ENCODE measurements around the gene ABCD1. TPM values are rescaled to one million over a fixed set of nuclear protein-coding genes. Genes with fewer than 3 reads are reported as not detected.
"Not testable (repeated sequence)": the region's sequence is repeated elsewhere in the genome, so short reads cannot be mapped to it uniquely, and the experiment has no call there.

The ABCD1 gene
- total RNA-seq, 2 donors from 2014 or later = 15.2 to 18.0 TPM

- Histone ChIP-seq H3K36me3 (no peaks in the 10 kb centered on the region), H3K27me3 (no peaks in the 10 kb centered on the region), H3K9me3 (peaks cover 0 to 1% of the 10 kb centered on the region in 2 donors), H3K4me1 (peaks cover 0 to 49% of the 10 kb centered on the region in 2 donors), H3K27ac (peak overlapping the region; percentile 84 to 89), H3K4me3 (peak overlapping the region in 1 of 2 donors; percentile 71)
- no peak for TF ChIP-seq CTCF (IDR thresholded peaks at IDR 0.05)
- DNase-seq (ENCODE audit: low spot score) = no peak
These were observed 1.2 kb downstream of the ABCD1 start for GRCh38 chrX:153725832-153726285.

- TF ChIP-seq CTCF (IDR thresholded peaks at IDR 0.05) = no peak
- H3K4me3 ChIP-seq = peak overlapping the region in 1 of 2 donors; percentile 71
- H3K4me1 ChIP-seq = peaks cover 0 to 49% of the 10 kb centered on the region in 2 donors
- H3K36me3 ChIP-seq = no peaks in the 10 kb centered on the region
- no peaks in the 10 kb centered on the region for H3K27me3 ChIP-seq
- peak overlapping the region; percentile 84 to 89 for H3K27ac ChIP-seq
- DNase-seq (ENCODE audit: low spot score) = peak; percentile 69
- peaks cover 0 to 7% of the 10 kb centered on the region in 2 donors for H3K9me3 ChIP-seq
These were observed 1.8 kb downstream of the ABCD1 start for GRCh38 chrX:153726286-153727122.

- H3K27me3 ChIP-seq = no peaks in the 10 kb centered on the region
- DNase-seq (ENCODE audit: low spot score) = no peak
- H3K9me3 ChIP-seq = peaks cover 0 to 15% of the 10 kb centered on the region in 2 donors
- peak overlapping the region; percentile 84 to 89 for H3K27ac ChIP-seq
- peaks cover 0 to 49% of the 10 kb centered on the region in 2 donors for H3K4me1 ChIP-seq
- H3K4me3 ChIP-seq = peak overlapping the region in 1 of 2 donors; percentile 71
- H3K36me3 ChIP-seq = no peaks in the 10 kb centered on the region
- no peak for TF ChIP-seq CTCF (IDR thresholded peaks at IDR 0.05)
These were observed 2.7 kb downstream of the ABCD1 start for GRCh38 chrX:153727123-153727931.

- TF ChIP-seq CTCF (IDR thresholded peaks at IDR 0.05) = no peak
- H3K36me3 ChIP-seq = no peaks in the 10 kb centered on the region
- no peak overlapping the region for H3K4me3 ChIP-seq
- peak overlapping the region; percentile 84 to 89 for H3K27ac ChIP-seq
- peaks cover 0 to 15% of the 10 kb centered on the region in 2 donors for H3K9me3 ChIP-seq
- H3K4me1 ChIP-seq = peaks cover 0 to 45% of the 10 kb centered on the region in 2 donors
- no peak for DNase-seq (ENCODE audit: low spot score)
- no peaks in the 10 kb centered on the region for H3K27me3 ChIP-seq
These were observed 3.4 kb downstream of the ABCD1 start for GRCh38 chrX:153728095-153728494.

- no peak for DNase-seq (ENCODE audit: low spot score)
- no peak overlapping the region for H3K27ac ChIP-seq
- H3K4me1 ChIP-seq = peaks cover 0 to 43% of the 10 kb centered on the region in 2 donors
- TF ChIP-seq CTCF (IDR thresholded peaks at IDR 0.05) = no peak
- H3K27me3 ChIP-seq = no peaks in the 10 kb centered on the region
- H3K4me3 ChIP-seq = no peak overlapping the region
- H3K36me3 ChIP-seq = no peaks in the 10 kb centered on the region
- peaks cover 0 to 15% of the 10 kb centered on the region in 2 donors for H3K9me3 ChIP-seq
These were observed 4.4 kb downstream of the ABCD1 start for GRCh38 chrX:153728951-153729631.

- peaks cover 0 to 40% of the 10 kb centered on the region in 2 donors for H3K4me1 ChIP-seq
- H3K9me3 ChIP-seq = peaks cover 0 to 15% of the 10 kb centered on the region in 2 donors
- not testable (repeated sequence) for H3K27ac ChIP-seq; DNase-seq (ENCODE audit: low spot score); H3K4me3 ChIP-seq; H3K36me3 ChIP-seq; H3K27me3 ChIP-seq
These were observed 5.5 kb downstream of the ABCD1 start for GRCh38 chrX:153730115-153730514.

Data from right atrium auricular region (tissue), 2 donors.